ENCODE measurements around the gene MTCH1. TPM values are rescaled to one million over a fixed set of nuclear protein-coding genes. Genes with fewer than 3 reads are reported as not detected.
"Not testable (repeated sequence)": the region's sequence is repeated elsewhere in the genome, so short reads cannot be mapped to it uniquely, and the experiment has no call there.

The MTCH1 gene
- total RNA-seq, 1 donor from 2014 or later = 180 TPM

- Mint-ChIP-seq H3K27me3 (ENCODE audit: unreplicated experiment) (peaks cover 14% of the 10 kb centered on the region), H3K36me3 (ENCODE audit: unreplicated experiment) (no peaks in the 10 kb centered on the region), H3K9me3 (ENCODE audit: unreplicated experiment) (no peaks in the 10 kb centered on the region), H3K27ac (ENCODE audit: unreplicated experiment) (no peak overlapping the region), H3K4me3 (ENCODE audit: unreplicated experiment) (no peak overlapping the region), H3K4me1 (ENCODE audit: unreplicated experiment) (peaks cover 6% of the 10 kb centered on the region)
- TF ChIP-seq CTCF (IDR thresholded peaks at IDR 0.05) = no peak
- no peak for DNase-seq (ENCODE audit: extremely low spot score, unreplicated experiment)
Observed at GRCh38 chr6:36999061-36999750, 13.2 kb upstream of the MTCH1 start.

DNA sequence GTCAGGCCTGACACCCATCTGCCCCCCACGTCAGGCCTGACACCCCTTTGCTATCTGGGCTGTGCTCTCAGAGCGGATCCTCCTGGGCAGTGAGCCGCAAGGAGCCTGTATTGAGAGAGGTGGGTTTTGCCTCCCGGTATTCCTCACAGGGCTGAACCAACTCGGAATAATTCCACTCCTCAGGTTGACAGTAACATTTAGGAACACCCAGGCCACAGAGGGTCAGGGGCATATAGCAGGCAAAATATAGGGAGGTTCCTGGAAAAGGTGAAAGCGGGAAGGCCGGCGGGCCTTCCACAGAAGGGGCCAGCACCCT is 12.7 kb upstream of the MTCH1 start:
- H3K27ac Mint-ChIP-seq (ENCODE audit: unreplicated experiment) = no peak overlapping the region
- H3K36me3 Mint-ChIP-seq (ENCODE audit: unreplicated experiment) = no peaks in the 10 kb centered on the region
- no peak overlapping the region for H3K4me3 Mint-ChIP-seq (ENCODE audit: unreplicated experiment)
- H3K4me1 Mint-ChIP-seq (ENCODE audit: unreplicated experiment) = peaks cover 6% of the 10 kb centered on the region
- no peak for DNase-seq (ENCODE audit: extremely low spot score, unreplicated experiment)
- no peak for TF ChIP-seq CTCF (IDR thresholded peaks at IDR 0.05)
- H3K27me3 Mint-ChIP-seq (ENCODE audit: unreplicated experiment) = peaks cover 14% of the 10 kb centered on the region
- no peaks in the 10 kb centered on the region for H3K9me3 Mint-ChIP-seq (ENCODE audit: unreplicated experiment)

DNA sequence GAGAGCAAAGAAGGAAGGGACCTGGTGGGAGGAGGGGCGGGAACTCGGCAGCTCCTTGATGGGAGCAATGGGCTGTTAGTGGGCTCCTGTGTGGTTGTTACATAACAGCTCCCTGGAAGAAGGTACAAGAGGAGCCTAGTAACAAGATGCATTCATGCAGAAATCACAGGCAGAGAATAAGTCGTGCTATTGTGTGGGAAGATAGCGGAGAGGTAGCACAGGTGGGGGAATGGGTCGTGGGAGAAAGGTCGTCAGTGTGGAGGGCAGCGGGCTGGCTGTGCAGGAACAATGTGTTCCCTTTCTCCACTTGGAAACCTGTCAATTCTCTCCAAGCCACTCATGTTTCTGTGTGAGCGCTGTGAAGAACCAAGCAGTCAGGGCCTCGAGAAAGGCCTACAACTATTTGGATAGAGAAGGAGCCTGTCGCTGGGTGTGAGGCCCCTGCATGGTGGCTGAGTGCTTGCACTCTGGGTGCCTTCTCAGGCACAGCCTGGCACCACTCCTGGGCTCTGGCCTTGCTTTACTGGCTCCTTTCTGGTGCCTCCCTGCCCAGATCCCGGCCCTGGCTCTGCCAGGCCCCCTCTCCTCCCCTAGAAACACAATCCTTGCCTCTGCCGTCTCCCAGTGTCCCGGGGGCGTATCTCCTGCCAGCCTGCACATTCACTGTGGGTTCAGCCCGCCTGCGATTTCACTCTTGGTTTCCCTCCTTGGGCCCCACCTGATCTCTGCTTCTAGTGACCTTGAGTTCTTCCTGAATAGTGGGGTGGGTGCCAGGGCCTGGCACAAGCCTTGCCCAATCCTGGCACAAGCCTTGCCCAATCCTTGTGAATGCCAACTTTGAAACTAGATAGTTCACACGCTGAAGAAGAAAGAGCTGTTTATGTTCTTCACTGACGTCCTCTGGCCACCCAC is 12.1 kb upstream of the MTCH1 start:
- Mint-ChIP-seq H3K27me3 (ENCODE audit: unreplicated experiment) (peaks cover 14% of the 10 kb centered on the region), H3K27ac (ENCODE audit: unreplicated experiment) (no peak overlapping the region), H3K9me3 (ENCODE audit: unreplicated experiment) (no peaks in the 10 kb centered on the region), H3K4me1 (ENCODE audit: unreplicated experiment) (peaks cover 6% of the 10 kb centered on the region), H3K4me3 (ENCODE audit: unreplicated experiment) (no peak overlapping the region), H3K36me3 (ENCODE audit: unreplicated experiment) (no peaks in the 10 kb centered on the region)
- DNase-seq (ENCODE audit: extremely low spot score, unreplicated experiment) = no peak
- no peak for TF ChIP-seq CTCF (IDR thresholded peaks at IDR 0.05)

DNA sequence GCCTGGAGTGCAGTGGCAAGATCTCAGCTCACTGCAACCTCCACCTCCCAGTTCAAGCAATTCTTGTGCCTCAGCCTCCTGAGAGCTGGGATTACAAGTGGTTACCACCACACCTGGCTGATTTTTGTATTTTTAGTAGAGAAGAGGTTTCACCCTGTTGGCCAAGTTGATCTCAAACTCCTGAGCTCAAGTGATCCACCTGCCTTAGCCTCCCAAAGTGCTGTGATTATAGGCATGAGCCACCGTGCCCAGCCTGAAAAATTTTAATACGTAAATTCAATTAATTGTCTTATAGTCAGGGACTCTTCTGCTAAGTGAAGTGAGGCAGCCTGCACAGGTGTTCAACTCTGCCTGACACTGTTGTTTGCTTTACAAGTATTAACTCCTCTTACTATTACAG is 4.4 kb upstream of the MTCH1 start:
- H3K27ac Mint-ChIP-seq (ENCODE audit: unreplicated experiment); H3K36me3 Mint-ChIP-seq (ENCODE audit: unreplicated experiment); H3K27me3 Mint-ChIP-seq (ENCODE audit: unreplicated experiment); H3K9me3 Mint-ChIP-seq (ENCODE audit: unreplicated experiment); DNase-seq (ENCODE audit: extremely low spot score, unreplicated experiment); H3K4me3 Mint-ChIP-seq (ENCODE audit: unreplicated experiment): not testable (repeated sequence)
- peaks cover 11% of the 10 kb centered on the region for H3K4me1 Mint-ChIP-seq (ENCODE audit: unreplicated experiment)

DNA sequence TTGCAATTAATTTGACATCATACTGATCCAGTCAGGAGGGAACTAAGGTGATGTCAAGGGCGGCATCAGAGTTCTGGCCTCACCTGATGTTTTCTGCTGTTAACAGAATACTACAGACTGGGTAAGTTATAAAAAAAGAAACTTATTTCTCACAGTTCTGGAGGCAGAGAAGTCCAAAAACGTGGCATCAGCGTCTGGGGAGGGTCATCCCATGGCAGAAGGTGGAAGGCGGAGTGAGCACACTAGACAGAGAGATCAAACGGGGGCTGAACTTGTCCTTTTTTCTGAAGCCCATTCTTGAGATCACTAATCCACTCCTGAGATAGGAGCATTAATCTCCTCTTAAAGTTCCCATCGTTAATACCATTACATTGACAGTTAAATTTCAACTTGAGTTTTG is 3.3 kb upstream of the MTCH1 start:
- Mint-ChIP-seq H3K27me3 (ENCODE audit: unreplicated experiment) (no peaks in the 10 kb centered on the region), H3K36me3 (ENCODE audit: unreplicated experiment) (no peaks in the 10 kb centered on the region), H3K4me3 (ENCODE audit: unreplicated experiment) (no peak overlapping the region), H3K27ac (ENCODE audit: unreplicated experiment) (no peak overlapping the region), H3K9me3 (ENCODE audit: unreplicated experiment) (no peaks in the 10 kb centered on the region), H3K4me1 (ENCODE audit: unreplicated experiment) (peaks cover 11% of the 10 kb centered on the region)
- no peak for DNase-seq (ENCODE audit: extremely low spot score, unreplicated experiment)
- TF ChIP-seq CTCF (IDR thresholded peaks at IDR 0.05) = no peak

All from osteocyte (in vitro differentiated cells).